ENCODE data around the gene DCAF5.

DCAF5 gene

DNA sequence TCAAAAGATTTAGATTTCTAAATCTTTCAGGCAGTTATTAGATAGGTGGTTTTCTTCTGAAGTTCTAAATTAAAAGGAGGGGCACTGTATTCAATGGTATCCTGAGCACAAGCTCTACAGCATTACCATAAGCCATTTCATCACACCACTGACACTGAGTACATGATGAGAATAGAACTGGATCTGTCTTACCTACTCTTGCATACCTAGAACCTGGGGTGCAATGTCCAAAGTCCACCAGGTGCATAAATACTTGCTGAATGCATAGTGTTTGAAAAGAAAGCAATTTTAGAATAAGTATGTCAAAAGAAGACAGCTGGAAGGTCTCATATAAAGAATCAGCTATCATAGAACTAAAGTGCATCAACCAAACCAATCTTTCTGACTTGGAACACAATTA lies 88.3 kb downstream of the DCAF5 start:
- H3K4me1 ChIP-seq (ENCODE audit: insufficient read depth, low read length): no peaks in the 10 kb centered on the region
- H3K9me3 ChIP-seq (ENCODE audit: insufficient read depth, low read depth, low read length): no peaks in the 10 kb centered on the region
- H3K9ac ChIP-seq (ENCODE audit: low read depth, low read length): no peak overlapping the region
- no peak overlapping the region for H3K27ac ChIP-seq (ENCODE audit: low read length)
- no peak overlapping the region for H3K4me3 ChIP-seq (ENCODE audit: low read length)
- peaks cover 18% of the 10 kb centered on the region for H3K36me3 ChIP-seq (ENCODE audit: insufficient read depth, low read depth, low read length)
- no peaks in the 10 kb centered on the region for H3K27me3 ChIP-seq (ENCODE audit: insufficient read depth, low read length)

DNA sequence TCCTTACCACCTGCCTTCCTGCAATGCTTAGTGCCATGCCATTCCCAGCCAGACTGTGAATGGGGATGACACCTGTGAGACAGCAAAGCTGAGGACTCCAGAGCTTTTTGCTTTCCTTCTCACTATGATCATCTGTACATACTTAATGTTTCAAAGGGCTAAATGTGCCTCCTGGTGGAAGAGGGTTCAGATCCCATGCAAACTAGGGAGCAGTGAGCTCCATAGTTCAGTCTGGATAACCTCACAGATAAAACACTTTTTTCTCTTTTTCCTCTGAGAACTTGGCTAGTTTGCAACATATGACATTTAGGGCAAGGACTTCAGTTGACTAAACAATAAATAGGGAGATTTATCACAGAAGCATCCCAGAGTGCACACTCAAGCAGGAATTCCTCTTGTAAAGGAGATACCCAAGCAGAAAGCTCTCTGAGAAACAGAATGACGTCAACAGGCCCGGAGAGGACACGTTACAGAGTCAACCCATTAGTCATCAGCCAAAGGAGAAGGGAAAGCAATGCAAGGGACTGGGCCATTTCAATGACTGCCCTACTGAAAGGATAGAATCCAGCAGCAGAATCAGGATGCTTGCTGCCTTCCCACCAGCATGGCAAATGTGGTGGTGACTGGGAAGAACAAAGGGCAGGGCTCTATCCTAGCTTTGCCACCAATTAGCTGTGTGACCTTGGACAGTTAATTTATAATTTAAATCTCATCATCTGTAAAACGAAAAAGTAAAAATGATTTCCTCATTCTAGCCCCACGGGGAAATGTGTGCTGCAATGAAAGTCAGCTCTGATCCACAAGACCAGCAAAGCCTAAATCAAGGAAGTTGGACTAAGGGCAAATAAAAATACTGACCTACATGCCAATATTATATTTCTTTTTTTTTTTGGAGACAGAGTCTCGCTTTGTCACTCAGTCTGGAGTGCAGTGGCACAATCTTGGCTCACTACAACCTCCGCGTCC lies 93.0 kb downstream of the DCAF5 start:
- Histone ChIP-seq H3K36me3 (ENCODE audit: insufficient read depth, low read depth, low read length) (peaks cover 24% of the 10 kb centered on the region), H3K27ac (ENCODE audit: low read length) (no peak overlapping the region), H3K27me3 (ENCODE audit: insufficient read depth, low read length) (no peaks in the 10 kb centered on the region), H3K4me3 (ENCODE audit: low read length) (no peak overlapping the region), H3K9ac (ENCODE audit: low read depth, low read length) (no peak overlapping the region), H3K4me1 (ENCODE audit: insufficient read depth, low read length) (peaks cover 2% of the 10 kb centered on the region; the same call in 1 of the 2 replicates), H3K9me3 (ENCODE audit: insufficient read depth, low read depth, low read length) (no peaks in the 10 kb centered on the region)

DNA sequence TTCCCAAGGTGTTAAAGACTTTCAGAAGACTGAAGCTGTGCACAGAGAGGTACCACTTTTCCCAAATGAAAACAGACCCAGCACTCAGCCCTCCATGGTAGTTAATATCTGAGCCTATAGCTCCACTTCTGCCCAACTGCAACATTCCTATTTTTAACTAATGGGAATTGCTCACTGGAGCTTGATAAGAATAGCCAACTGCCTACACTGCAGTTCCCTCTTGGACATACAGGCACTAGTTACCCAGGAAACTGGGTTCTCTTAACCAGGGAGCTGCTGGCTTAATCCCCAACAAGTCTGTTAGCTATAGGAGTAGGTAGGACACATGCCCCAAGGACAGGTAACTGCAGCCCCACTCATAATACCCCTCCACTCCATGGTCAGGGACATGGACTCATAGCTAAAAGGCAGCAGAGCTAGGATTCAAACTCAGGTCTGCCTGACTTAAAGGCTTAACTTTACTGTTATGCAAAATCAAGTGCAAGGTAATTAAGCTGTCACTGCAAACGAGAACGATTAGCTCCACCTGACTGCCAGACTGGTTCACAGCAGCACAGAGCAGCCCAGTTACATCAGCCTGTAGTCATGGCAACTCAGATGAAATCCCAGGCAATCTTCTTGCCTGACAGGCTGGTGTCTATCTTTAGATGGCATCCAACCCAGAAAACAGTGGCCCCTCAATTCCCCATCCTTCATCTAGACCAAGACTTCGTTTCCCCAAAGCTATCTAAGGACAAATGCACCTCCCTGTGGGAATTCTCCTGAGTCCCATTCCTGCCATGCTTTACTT lies 96.7 kb downstream of the DCAF5 start:
- H3K36me3 ChIP-seq (ENCODE audit: insufficient read depth, low read depth, low read length): peaks cover 32% of the 10 kb centered on the region
- H3K27me3 ChIP-seq (ENCODE audit: insufficient read depth, low read length): no peaks in the 10 kb centered on the region
- no peak overlapping the region for H3K27ac ChIP-seq (ENCODE audit: low read length)
- H3K9ac ChIP-seq (ENCODE audit: low read depth, low read length): no peak overlapping the region
- H3K4me3 ChIP-seq (ENCODE audit: low read length): no peak overlapping the region
- H3K9me3 ChIP-seq (ENCODE audit: insufficient read depth, low read depth, low read length): no peaks in the 10 kb centered on the region
- H3K4me1 ChIP-seq (ENCODE audit: insufficient read depth, low read length): peaks cover 9% of the 10 kb centered on the region

DNA sequence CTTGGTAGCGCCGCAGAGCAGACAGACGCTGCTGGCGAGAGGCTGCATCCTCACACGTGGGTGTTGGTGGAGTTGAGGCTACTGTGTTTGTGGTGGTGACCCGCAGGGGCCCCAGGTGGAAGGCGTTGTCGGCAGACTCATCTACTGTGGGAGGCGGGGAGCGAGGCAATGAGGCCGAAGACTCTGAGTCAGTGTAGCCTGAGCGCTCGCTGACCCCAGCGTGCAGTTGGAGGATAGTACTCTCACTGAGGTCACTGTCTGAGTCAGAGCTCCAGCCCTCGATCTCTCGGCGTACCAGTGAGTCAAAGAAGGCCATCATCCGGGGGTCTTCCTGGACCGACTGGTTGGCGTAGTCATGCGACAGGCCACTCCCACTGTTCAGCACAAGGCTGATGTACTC lies 97.8 kb downstream of the DCAF5 start:
- Histone ChIP-seq H3K4me3 (ENCODE audit: low read length) (no peak overlapping the region), H3K36me3 (ENCODE audit: insufficient read depth, low read depth, low read length) (peaks cover 25% of the 10 kb centered on the region), H3K4me1 (ENCODE audit: insufficient read depth, low read length) (peaks cover 20% of the 10 kb centered on the region), H3K27ac (ENCODE audit: low read length) (no peak overlapping the region), H3K9me3 (ENCODE audit: insufficient read depth, low read depth, low read length) (no peaks in the 10 kb centered on the region), H3K9ac (ENCODE audit: low read depth, low read length) (no peak overlapping the region), H3K27me3 (ENCODE audit: insufficient read depth, low read length) (no peaks in the 10 kb centered on the region)

DNA sequence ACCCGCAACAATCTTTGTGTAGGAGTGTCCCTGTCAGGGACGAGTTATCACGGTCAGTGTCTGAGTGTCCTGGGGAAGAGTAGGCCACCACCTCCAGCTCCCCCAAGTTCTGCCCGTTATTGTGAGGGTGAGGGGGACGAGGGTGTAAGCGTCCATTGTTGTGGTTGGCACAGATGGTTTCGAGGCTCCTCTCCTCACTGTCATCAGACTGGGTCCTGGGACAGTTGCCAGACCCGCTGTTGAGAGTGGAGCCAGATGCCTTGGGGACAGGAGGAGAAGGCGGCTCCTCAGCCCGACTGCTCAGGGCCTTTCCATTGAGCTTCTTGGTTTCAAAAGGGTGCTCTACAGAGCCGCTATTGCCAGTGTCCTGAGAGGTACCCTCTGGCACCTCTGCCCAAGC lies 98.9 kb downstream of the DCAF5 start:
- Histone ChIP-seq H3K9me3 (ENCODE audit: insufficient read depth, low read depth, low read length) (no peaks in the 10 kb centered on the region), H3K9ac (ENCODE audit: low read depth, low read length) (no peak overlapping the region), H3K4me3 (ENCODE audit: low read length) (no peak overlapping the region), H3K4me1 (ENCODE audit: insufficient read depth, low read length) (peaks cover 27% of the 10 kb centered on the region), H3K27ac (ENCODE audit: low read length) (no peak overlapping the region), H3K36me3 (ENCODE audit: insufficient read depth, low read depth, low read length) (peaks cover 25% of the 10 kb centered on the region), H3K27me3 (ENCODE audit: insufficient read depth, low read length) (no peaks in the 10 kb centered on the region)

DNA sequence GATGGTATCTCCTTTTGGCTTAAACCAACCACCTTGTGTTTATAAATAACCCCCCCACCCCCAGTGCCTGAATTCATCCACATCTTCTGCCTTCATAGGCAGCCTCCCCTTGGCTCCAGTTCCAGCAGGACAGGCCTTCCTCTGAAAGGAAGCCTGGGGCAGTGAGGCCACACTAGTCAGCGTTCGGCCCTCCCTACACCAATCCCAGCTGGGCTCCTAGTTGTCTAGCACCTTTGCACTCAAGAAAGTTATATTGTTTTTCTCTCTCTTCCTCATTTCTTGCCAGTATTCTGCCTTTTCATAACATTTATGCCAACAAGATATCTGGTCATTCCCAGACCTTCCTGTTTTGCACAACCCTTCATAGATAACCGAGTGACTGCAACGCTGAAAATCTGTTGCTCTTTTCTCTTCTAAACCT lies 100.7 kb downstream of the DCAF5 start:
- Histone ChIP-seq H3K9ac (ENCODE audit: low read depth, low read length) (no peak overlapping the region), H3K27ac (ENCODE audit: low read length) (no peak overlapping the region), H3K27me3 (ENCODE audit: insufficient read depth, low read length) (no peaks in the 10 kb centered on the region)

DNA sequence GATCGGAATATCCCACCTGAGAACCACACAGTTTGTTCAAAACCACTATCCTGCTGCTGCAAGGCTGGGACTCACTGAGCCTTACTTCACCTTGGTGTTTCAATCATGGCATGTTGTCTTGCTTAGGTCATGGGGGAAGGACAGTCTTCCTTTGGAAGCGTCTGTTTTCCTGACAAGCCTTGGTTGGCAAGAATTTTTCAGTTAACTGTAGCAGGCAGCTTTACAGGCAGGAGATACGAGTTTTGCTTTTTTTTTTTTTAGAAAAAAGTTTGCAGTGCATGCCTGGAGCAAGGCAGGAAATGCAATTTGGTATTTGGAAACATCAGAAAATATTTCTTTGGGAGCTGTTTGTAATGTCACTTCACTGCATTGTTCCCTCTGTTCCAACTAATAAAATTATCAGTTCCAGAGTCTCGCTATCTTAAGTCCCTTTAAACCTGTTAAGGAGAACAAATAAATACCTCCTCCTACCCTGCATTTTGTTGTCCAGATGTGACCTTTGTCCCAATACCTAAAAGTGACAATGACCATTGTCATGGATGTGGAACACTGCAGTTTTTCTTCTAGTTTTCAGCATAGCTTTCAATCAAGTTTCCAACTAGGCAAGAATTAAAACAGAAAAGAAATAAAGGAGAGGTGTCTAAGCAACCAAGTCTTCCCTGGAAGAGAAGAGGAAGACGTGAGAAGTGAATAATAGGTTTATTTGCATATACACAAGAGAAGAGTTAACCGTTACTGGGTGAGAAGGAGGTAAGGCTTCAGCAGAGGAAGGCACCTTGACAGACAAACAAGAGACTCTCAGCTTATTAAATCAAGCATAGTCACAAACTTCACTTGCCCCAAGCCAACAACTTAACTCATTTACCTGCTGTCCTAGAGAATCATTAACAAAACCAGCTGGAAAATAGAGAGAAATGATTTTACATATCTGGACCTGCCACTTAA lies 102.4 kb downstream of the DCAF5 start:
- peak overlapping the region; percentile 23 for H3K9ac ChIP-seq (ENCODE audit: low read depth, low read length)
- H3K27ac ChIP-seq (ENCODE audit: low read length): no peak overlapping the region
- no peaks in the 10 kb centered on the region for H3K9me3 ChIP-seq (ENCODE audit: insufficient read depth, low read depth, low read length)

More for the DNA sequence above, 100.7 kb downstream of the DCAF5 start:
- peaks cover 27% of the 10 kb centered on the region for H3K4me1 ChIP-seq (ENCODE audit: insufficient read depth, low read length)
- peaks cover 25% of the 10 kb centered on the region for H3K36me3 ChIP-seq (ENCODE audit: insufficient read depth, low read depth, low read length)
- no peak overlapping the region for H3K4me3 ChIP-seq (ENCODE audit: low read length)
- H3K9me3 ChIP-seq (ENCODE audit: insufficient read depth, low read depth, low read length): no peaks in the 10 kb centered on the region

DNA sequence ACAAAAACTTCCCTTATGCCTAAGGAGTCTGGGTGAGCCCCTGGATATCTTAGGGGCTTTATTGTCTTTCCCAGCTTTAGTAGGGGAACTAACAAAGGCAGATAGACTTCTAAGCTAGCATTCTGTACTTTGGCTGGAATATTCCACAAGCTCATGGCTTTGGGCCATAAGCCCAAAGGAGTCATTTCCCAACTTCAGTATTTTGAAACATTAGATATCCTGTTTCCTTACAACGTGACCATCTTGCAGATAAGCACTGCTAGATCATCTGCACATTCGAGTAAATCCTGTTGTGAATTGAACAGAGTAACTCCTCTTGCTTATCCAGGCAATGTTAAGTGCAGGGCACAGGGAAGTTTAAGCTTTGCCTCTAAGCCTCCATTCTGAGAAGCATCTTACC lies 103.2 kb downstream of the DCAF5 start:
- H3K4me1 ChIP-seq (ENCODE audit: insufficient read depth, low read length): peaks cover 45% of the 10 kb centered on the region
- 0 out of 2 replicates have a peak overlapping the region, but pooled peaks have one; percentile 7 for H3K9ac ChIP-seq (ENCODE audit: low read depth, low read length)
- no peaks in the 10 kb centered on the region for H3K27me3 ChIP-seq (ENCODE audit: insufficient read depth, low read length)
- H3K36me3 ChIP-seq (ENCODE audit: insufficient read depth, low read depth, low read length): peaks cover 16% of the 10 kb centered on the region
- no peak overlapping the region for H3K4me3 ChIP-seq (ENCODE audit: low read length)
- H3K9me3 ChIP-seq (ENCODE audit: insufficient read depth, low read depth, low read length): no peaks in the 10 kb centered on the region
- H3K27ac ChIP-seq (ENCODE audit: low read length): no peak overlapping the region

More for the DNA sequence above, 102.4 kb downstream of the DCAF5 start:
- peaks cover 24% of the 10 kb centered on the region for H3K36me3 ChIP-seq (ENCODE audit: insufficient read depth, low read depth, low read length)
- peak overlapping the region; percentile 41; the same call in 1 of the 2 replicates for H3K4me3 ChIP-seq (ENCODE audit: low read length)
- H3K27me3 ChIP-seq (ENCODE audit: insufficient read depth, low read length): no peaks in the 10 kb centered on the region
- peaks cover 38% of the 10 kb centered on the region for H3K4me1 ChIP-seq (ENCODE audit: insufficient read depth, low read length)

DNA sequence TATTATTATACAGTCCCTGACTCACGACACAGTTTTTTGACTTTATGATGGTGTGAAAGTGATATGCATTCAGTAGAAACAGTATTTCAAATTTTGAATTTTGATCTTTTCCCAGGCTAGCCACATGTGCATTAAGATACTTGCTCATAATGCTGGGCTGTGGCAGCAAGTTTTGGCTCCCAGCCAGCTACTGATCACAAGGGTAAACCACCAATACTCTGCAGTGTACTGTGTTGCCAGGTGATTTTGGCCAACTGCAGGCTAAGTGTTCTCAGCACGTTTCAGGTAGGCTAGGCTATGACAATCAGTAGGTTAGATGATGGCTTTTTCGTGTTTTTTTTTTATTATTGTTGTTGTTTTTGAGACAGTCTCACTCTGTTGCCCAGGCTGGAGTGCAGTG lies 104.5 kb downstream of the DCAF5 start:
- peaks cover 45% of the 10 kb centered on the region for H3K4me1 ChIP-seq (ENCODE audit: insufficient read depth, low read length)

DNA sequence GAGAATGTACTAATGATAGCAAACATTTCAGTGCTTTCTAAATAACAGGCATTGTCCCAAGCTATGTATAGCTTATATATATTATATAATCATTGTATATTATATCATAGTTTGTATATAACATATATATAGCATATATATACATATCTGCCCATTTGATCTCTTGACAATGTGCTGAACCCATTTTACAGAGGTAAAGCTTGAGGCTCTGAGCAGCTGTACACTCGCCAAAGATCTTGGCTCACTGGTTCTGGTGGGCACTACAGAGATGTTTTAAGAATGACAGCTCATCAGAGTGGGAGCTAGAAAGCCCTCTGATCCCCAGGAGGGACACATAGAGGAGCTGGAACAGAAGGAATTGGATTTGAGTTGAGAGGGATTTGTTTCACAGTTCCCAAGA lies 105.7 kb downstream of the DCAF5 start:
- no peak overlapping the region for H3K27ac ChIP-seq (ENCODE audit: low read length)
- H3K27me3 ChIP-seq (ENCODE audit: insufficient read depth, low read length): no peaks in the 10 kb centered on the region
- H3K4me3 ChIP-seq (ENCODE audit: low read length): no peak overlapping the region
- H3K9ac ChIP-seq (ENCODE audit: low read depth, low read length): no peak overlapping the region
- no peaks in the 10 kb centered on the region for H3K36me3 ChIP-seq (ENCODE audit: insufficient read depth, low read depth, low read length)
- H3K9me3 ChIP-seq (ENCODE audit: insufficient read depth, low read depth, low read length): no peaks in the 10 kb centered on the region
- H3K4me1 ChIP-seq (ENCODE audit: insufficient read depth, low read length): peaks cover 45% of the 10 kb centered on the region

More for the DNA sequence above, 104.5 kb downstream of the DCAF5 start:
- no peak overlapping the region for H3K9ac ChIP-seq (ENCODE audit: low read depth, low read length)
- H3K4me3 ChIP-seq (ENCODE audit: low read length): no peak overlapping the region
- H3K27me3 ChIP-seq (ENCODE audit: insufficient read depth, low read length): no peaks in the 10 kb centered on the region
- H3K27ac ChIP-seq (ENCODE audit: low read length): no peak overlapping the region
- H3K36me3 ChIP-seq (ENCODE audit: insufficient read depth, low read depth, low read length): peaks cover 4% of the 10 kb centered on the region; the same call in 1 of the 2 replicates
- H3K9me3 ChIP-seq (ENCODE audit: insufficient read depth, low read depth, low read length): no peaks in the 10 kb centered on the region

DNA sequence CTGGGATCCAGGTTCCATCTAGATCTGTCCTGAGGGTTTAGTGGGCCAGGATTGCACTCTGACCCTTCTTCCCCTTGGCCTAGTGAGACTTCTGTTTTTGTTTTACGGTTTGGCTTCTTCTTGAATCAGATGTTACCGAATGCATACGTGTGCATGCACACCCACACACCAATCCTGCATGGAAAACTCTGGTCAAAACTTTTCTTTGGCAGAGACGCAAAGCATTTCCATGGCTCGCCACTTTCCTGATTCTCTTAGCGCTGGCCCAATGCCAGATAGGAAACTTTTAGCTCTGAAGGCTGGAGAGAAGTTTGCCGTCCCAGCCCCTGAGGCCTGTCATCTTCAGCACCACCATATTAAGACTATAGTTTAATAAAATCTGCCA lies 106.5 kb downstream of the DCAF5 start:
- Histone ChIP-seq H3K9ac (ENCODE audit: low read depth, low read length) (peak overlapping the region; percentile 30; the same call in 1 of the 2 replicates), H3K36me3 (ENCODE audit: insufficient read depth, low read depth, low read length) (no peaks in the 10 kb centered on the region), H3K27me3 (ENCODE audit: insufficient read depth, low read length) (no peaks in the 10 kb centered on the region), H3K9me3 (ENCODE audit: insufficient read depth, low read depth, low read length) (no peaks in the 10 kb centered on the region), H3K4me3 (ENCODE audit: low read length) (no peak overlapping the region), H3K4me1 (ENCODE audit: insufficient read depth, low read length) (peaks cover 43% of the 10 kb centered on the region), H3K27ac (ENCODE audit: low read length) (no peak overlapping the region)

All from iPS-20b (cell line).